Measurements from ENCODE around the gene FAM50A.

The FAM50A gene

DNA sequence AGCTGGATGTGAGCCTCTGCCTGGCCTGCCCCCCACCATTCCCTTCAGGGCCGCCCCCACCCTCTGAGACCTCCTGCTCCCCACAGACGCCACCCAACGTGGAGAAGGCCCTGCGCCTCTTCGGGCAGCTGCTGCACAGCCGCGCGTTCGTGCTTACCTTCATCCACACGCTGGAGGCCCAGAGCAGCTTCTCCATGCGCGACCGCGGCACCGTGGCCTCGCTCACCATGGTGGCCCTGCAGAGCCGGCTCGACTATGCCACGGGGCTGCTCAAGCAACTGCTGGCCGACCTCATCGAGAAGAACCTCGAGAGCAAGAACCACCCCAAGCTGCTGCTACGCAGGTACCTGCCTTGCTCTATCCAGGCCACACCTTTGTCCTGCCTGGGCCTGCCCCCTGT, 24.3 kb downstream of the FAM50A start:
- DNase-seq: no peak

- DNase-seq: no peak
These were observed 25.2 kb downstream of the FAM50A start for GRCh38 chrX:154469114-154469513.

DNA sequence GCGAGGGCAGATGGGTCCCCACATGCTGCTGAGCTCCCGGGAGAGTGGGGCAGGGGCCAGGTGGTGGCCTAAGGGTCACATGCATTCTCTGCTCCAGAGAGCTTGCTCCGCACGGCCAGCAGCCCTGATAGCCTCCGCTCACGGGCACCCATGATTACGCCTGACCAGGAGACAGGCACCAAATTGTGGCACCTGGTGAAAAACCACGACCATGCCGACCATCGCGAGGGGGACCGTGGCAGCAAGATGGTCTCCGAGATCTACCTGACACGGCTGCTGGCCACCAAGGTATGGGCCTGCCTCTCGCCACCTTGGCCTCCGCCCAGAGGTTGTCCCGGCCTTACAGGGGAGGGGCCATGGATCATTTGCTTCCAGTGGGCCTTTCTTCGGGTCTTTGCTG, 25.9 kb downstream of the FAM50A start:
- no peak for DNase-seq

GRCh38 chrX:154470434-154470833, 26.5 kb downstream of the FAM50A start:
- no peak for DNase-seq

DNA sequence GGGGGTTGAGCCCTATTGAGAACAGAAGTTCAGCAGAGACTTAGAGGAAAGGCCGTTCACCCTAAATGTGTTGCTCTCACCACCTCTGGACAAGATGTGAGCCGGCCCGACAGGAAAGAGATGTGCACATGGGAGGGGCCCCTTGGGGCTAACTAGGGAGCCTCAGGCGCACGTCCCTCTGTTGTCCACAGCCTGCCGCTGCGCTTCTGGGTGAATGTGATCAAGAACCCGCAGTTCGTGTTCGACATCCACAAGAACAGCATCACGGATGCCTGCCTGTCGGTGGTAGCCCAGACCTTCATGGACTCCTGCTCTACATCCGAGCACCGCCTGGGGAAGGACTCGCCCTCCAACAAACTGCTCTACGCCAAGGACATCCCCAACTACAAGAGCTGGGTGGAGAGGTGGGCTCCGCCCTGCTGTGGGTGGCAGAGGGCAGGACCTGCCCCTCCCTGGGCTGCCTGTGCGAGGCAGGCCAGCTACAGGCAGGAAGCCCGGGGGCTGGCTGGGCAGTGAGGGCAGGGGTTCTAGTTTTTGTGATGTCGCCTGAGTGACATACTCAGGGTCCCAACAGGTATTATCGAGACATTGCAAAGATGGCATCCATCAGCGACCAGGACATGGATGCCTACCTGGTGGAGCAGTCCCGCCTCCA, 27.1 kb downstream of the FAM50A start:
- DNase-seq: no peak

- no peak for DNase-seq
These were observed 28.1 kb downstream of the FAM50A start for GRCh38 chrX:154471839-154472684.

GRCh38 chrX:154472685-154473632, 29.0 kb downstream of the FAM50A start:
- DNase-seq: no peak

GRCh38 chrX:154473683-154474082, 29.7 kb downstream of the FAM50A start:
- no peak for DNase-seq

GRCh38 chrX:154476821-154477220, 32.9 kb downstream of the FAM50A start:
- no peak for DNase-seq

DNA sequence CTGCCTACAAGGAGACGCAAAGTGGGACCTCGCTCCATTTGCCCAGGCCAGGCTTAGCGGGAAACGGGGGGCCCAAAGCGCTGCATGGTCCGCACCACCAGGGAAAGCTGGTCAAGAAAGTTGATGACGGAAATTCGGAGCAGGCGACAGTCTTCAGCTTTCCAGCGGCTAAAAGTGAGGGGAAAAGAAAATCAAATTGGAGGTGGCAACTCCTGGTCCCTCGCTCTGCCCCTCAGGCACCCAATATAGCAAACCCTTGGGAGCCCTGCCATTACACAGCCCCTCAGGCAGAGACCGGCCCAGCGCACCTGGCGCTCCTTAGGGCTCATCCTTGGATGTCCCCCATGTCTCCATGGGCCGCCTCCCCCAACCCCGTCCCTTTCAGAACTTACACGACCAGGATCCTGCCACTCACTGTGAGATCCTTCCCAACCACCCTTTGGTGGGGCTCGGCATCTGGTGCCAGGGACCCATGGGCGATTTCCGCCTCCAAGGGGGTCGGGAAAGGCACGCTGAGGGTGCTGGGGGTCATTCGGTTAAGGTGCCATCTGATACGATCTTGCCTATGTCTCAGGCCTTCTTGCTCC, 34.0 kb downstream of the FAM50A start:
- no peak for DNase-seq

DNA sequence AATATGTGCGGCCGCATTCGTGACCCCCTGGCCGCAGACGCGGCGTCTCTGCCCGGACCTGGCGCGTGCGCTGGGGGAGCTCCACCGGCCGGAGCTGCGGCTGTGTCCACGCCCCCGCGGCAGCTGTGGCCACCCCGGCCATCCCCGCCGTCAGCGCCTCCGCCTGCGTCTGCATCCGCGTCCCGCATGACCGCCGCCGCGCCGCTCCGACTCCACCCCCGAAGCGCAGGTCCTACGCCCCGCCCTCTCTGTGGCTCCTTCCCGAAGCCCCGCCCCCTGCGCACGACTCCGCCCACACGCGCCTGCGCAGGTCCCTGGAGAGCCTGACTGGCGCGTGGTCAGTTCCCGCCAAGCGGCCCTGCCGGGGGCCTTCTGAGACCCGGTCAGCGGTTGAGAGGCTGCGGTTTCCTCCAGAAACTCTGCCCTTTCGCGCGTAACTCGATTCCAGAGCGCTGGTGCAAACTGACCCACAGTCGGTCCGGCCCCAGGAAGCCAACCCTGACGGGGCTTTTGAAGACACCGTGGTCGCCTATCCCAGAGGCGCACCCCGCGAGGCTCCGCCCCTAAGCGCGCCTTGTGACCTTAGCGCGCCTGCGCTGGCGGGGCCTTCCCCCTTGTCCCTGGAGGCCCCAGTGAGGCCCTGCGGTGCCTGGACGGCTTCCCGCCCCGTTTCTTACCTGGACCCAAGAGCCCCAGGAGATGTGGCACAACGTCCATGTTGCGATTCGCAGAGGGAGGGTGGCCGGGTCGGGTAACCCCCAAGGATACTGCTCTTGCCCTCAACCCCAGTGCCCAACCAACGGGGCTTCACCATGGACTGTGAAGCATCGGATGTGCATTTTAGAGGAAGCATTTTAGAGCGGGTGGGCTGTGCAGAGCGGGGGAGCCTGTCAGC, 35.0 kb downstream of the FAM50A start, which contains the start of gene LAGE3:
Gene LAGE3 (minus strand): TSS at position 554 of the 895 bp plus-strand sequence. CDS start 366 bp downstream, at position 188.
- DNase-seq: peak; percentile 76

- DNase-seq: no peak
These were observed 37.3 kb downstream of the FAM50A start for GRCh38 chrX:154481195-154481594.

- DNase-seq: no peak
These were observed 38.1 kb downstream of the FAM50A start for GRCh38 chrX:154481911-154482601.

- DNase-seq: no peak
These were observed 38.8 kb downstream of the FAM50A start for GRCh38 chrX:154482786-154483185.

- no peak for DNase-seq
These were observed 39.4 kb downstream of the FAM50A start for GRCh38 chrX:154483325-154483724.

- no peak for DNase-seq
These were observed 40.6 kb downstream of the FAM50A start for GRCh38 chrX:154484255-154485149.

DNA sequence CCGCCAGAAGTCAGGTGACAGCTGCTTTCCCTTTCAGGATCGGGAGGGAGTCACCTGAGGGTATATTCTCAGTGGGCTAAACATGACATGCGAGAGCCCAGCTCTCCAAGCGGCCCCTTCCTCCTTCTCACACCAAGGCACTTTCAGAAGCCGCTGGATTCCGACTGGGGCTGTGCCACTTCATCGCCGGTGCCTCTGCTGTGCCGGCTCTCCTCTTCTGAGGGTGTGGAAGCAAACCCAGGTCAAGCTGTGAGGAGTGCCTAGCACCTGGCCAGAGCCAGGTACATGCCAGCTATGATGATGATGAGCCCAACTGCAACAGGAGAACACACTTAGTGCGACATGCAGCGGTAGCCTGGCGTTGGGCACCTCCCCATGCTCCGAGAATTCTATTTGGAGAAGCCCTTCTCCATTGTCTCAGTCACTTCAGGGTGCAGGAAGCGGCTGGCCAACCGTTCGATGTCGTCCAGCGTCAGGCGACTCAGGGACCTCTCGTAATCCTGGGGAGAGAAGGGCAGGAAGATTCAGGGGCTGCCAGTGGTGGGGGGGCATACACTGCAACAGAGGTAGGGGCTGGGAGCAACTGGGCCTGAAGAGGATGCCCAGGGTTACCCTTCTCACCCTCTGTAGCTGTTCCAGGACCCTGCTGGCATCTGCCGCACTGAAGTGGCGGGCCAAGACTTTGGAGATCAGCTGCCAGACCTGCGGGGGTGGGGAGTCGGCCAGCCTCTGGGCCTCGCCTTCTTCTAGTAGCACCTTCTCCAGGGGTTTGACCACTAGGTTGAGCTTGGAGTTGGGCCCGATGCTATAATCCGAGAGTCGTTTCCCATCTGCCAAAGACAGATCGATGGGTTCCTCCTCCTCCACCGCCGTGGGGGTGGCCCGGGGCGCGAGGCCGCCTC, 41.5 kb downstream of the FAM50A start:
- DNase-seq: no peak

- no peak for DNase-seq
These were observed 42.1 kb downstream of the FAM50A start for GRCh38 chrX:154486052-154486395.
